ENCODE results near the gene TNRC6C.
A peak's percentile ranks its signal among the peaks of the same experiment; 100 is the strongest.
"Not testable (repeated sequence)": the region's sequence is repeated elsewhere in the genome, so short reads cannot be mapped to it uniquely, and the experiment has no call there.

TNRC6C gene

DNA sequence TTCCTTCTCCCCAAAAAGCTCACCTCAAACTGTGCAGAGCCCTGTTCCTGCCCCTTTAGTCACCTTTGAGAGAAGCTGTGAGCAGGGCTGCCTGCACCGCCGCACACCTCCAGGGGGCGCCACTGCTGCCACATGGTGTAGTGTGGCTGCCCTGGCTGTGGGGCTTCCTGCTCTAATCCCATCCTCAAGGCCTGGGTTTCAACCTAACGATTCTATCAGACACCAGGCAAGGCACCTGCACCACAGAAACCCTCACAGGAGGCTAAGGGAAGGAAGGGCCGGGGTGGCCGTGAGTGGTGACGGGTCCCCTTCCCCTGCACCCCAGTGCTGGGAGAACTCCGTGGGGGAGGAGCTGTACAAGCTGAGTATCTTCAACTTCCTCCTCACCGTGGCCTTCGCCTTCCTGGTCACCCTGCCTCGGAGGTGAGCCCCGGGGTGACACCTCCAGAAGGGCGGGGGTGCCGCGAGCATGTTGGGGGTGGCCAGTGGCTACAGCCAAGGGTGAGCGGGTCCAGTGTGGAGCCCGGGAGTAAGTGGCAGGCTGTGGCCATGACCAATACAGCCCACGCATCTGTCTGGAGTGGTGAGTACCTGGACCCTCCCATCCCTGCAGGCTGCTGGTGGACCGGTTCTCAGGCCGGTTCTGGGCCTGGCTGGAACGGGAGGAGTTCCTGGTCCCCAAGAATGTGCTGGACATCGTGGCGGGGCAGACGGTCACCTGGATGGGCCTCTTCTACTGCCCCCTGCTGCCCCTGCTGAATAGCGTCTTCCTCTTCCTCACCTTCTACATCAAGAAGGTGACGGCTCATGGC is 179.1 kb downstream of the TNRC6C start:
- DNase-seq (ENCODE audit: low read depth) = peak; percentile 22

DNA sequence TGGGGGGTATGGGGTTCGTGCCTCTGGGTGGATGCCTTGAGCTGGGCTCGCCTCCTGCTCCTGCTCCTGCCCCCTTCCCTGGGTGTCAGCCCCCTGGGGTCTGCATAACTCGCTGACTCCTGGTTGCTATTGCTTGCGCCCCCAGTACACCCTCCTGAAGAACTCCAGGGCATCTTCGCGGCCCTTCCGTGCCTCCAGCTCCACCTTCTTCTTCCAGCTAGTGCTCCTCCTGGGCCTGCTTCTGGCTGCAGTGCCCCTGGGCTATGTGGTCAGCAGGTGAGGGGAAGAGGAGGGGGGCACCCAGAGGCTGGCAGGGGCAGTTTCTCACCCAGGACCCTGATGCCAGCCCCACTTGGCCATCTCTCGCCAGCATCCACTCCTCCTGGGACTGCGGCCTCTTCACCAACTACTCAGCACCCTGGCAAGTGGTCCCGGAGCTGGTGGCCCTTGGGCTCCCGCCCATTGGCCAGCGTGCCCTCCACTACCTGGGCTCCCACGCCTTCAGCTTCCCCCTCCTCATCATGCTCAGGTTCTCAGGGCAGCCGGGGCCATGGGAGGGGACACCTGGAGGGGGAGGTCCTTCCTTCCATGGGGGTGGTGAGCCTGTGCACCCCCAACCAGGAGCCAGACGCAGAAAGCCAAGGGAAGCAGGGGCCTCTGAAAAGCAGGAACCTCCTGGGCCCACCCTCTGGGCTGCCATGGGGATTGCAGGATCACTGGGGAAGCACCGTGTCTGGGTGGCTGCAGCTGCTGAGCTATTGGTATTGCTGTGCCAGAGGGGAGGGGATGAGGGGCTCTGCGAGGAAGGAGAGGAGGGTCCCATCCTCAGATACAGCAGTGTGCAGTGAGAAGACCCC is 179.9 kb downstream of the TNRC6C start:
- no peak for DNase-seq (ENCODE audit: low read depth)

GRCh38 chr17:78139861-78140168 is 181.3 kb downstream of the TNRC6C start:
- not testable (repeated sequence) for DNase-seq (ENCODE audit: low read depth)

DNA sequence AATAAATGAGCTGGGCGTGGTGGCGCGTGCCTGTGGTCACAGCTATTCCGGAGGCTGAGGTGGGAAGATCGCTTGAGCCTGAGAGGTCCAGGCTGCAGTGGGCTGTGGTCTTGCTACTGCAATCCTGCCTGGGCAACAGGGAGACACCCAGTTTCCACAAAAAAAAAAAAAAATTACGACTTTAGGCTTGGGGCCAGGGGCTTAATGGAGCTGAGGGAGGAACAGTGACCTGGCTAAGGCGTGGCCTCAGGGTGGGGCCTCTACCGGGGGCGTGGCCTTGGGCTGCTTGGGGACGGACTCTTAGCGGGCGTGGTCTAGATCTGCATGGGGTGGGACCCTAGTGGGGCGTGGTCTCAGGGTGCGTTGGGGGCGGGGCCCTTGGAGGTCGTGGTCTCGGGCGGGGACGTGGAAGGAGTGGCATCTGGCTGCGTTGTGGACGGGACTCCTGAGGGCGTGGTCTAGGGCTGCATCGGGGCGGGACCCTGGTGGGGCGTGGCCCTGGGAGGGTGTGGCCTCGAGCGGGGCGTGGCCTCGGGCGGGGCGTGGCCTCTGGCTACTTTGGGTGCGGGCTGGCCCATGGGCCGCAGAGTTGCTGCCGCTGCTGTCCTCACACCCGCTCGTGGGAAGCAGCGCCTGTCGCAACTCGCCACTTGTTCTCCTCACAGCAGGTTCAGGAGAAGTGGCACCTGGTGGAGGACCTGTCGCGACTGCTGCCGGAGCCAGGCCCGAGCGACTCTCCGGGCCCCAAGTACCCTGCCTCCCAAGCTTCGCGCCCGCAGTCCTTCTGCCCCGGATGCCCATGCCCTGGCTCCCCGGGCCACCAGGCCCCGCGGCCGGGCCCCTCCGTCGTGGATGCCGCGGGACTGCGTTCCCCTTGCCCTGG is 181.9 kb downstream of the TNRC6C start:
- DNase-seq (ENCODE audit: low read depth) = peak; percentile 85

GRCh38 chr17:78141437-78142118 is 183.1 kb downstream of the TNRC6C start:
- no peak for DNase-seq (ENCODE audit: low read depth)

GRCh38 chr17:78142119-78142861 is 183.8 kb downstream of the TNRC6C start:
- no peak for DNase-seq (ENCODE audit: low read depth)

DNA sequence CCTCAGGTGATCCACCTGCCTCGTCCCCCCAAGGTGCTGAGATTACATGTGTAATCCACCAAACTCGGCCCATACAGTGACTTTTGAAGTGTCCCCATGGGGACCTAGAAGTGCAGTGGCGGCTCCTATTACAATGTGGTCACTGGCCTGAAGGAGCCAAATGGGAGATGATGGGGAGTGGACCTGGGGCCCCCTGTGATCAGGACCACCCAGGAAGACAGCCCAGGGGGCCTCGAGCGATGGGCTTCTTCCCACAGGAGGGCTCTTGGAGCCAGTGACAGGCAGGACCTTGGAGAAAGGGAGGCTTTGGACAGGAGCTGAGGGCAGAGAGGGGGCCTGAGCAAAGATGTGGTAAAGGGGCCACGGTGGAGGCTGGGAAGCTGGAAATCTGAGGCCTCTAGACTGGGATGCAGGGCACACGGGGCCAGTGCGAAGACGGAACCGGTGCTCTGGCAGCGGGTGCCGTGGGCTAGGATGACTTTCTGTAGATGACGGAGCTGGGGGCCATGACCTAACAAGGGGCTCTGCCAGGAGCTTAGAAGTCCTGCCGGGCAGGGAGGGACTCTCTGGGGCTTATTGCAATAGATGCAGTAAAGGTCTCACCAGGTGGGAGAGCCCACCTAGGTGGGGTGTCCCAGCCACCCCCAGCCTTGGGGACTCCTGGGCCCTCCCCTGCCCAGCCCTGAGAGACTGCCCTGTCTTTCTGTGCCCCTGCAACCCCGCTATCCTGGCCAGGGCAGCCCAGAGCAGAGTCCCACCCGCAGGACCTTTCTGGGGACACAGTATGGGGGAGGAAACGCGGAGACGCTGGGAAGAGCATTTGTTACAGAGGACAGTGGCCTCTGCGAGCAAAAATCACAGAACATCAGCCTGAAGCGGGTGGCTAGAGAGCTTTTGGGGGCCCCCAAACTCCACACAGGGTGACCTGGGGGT is 185.0 kb downstream of the TNRC6C start:
- no peak for DNase-seq (ENCODE audit: low read depth)

DNA sequence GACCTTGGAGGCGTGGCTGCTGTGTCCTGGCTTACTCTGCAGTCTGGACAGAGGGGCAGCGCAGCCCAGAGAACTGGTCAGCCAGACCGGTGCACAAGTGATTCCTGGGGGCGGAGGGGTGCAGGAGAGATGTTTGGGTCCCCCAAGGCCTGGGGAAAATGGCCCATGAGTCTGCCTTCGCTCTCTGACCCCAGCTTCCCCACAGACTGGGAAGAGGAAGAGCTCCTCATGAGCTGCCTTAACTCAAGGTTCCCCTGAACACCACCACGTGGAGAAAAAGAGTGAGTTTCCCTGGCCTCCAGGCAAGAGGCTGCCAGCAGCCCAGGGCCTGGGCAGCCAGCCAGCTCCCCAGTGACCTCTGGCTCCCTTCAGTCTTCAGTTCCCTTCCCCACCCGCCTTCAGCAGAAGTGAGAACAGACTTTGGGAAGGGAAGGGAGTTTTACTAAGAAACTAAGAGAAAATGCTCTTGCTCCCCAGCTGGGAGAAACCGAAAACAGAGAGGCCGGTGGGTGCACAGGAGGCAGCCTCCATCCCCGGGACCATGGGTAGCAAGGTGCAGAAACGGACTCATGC is 185.7 kb downstream of the TNRC6C start:
- no peak for DNase-seq (ENCODE audit: low read depth)

DNA sequence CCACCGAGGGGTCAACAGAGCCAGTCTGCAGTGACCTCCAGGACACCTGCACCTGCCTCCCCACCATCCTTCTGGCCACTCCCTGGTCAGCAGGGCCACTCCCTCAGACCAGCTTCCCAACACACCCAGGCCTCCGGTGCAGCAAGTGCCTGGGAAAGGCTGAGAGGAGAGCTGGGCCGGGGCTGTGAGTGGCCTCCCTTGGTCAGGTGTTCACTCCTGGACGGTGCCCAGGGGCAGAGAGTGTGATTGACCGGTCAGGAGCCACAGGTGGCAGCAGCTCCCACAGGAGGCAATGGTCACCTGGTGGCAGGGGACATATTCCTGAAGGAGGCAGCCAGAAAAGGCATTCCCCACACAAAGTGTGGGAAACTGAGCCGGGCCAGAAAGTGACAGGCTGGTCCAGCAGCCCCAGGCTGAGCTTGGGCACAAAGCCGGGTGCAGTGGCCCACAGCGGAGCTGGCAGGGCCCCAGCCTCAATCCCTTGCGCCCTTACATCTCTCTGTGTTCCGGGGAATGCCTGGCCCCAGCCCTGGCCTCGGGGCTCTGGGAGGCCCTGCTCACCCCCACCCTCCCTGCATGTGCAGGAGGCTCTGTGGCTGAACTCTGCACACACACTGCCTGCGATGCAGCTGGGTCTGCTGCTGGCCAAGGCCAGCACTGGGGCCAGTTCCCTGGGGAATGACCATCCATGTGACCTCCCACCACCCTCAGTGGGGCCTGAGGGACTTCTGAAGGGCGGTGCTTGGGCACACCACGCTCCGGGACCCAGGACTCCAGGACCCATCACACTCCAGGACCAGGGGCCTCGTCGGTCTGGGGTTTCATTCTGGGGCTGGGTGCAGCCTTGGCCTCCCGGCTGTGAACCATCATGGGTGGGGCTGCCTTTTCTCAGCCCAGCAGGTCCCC is 186.5 kb downstream of the TNRC6C start:
- no peak for DNase-seq (ENCODE audit: low read depth)

DNA sequence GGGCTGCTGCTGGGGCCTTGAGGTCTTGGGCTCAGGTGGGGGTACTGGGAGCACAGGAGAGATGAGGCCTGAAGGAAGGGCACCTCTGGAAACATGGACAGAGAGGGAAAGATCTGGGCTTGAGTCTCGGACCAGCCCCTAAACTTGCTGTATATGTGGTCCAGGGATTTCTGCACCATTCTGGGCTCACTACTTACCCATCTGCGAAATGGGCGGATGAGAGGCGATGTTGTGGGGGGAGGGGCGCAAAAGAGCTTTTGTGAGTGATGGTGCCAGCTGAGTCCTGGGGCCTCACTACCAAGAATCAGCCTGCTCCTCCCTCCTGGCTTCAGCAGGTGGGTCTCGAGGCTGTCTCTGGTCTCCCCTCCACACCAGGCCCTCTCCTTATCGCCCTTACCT is 188.0 kb downstream of the TNRC6C start:
- DNase-seq (ENCODE audit: low read depth) = no peak

DNA sequence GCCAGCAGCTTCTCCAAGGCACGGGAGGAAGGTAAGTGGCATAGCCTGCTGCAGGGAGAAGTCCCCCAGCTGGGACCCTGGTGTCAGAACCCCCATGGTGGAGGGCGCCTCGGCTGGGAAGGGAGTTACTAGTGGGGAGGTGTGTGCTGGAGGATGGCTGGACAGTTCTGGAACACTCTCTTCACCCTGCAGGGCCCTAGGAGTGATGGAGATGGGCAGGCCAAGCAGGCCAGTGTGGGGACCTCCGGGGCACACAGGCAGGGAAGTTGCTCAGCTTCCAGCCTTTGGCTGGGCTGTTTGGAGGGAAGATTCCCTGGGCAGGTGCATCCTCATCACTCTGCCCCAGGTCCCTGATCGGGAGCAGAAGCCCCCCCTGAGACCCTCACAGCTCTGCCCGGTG is 188.4 kb downstream of the TNRC6C start:
- DNase-seq (ENCODE audit: low read depth) = no peak

DNA sequence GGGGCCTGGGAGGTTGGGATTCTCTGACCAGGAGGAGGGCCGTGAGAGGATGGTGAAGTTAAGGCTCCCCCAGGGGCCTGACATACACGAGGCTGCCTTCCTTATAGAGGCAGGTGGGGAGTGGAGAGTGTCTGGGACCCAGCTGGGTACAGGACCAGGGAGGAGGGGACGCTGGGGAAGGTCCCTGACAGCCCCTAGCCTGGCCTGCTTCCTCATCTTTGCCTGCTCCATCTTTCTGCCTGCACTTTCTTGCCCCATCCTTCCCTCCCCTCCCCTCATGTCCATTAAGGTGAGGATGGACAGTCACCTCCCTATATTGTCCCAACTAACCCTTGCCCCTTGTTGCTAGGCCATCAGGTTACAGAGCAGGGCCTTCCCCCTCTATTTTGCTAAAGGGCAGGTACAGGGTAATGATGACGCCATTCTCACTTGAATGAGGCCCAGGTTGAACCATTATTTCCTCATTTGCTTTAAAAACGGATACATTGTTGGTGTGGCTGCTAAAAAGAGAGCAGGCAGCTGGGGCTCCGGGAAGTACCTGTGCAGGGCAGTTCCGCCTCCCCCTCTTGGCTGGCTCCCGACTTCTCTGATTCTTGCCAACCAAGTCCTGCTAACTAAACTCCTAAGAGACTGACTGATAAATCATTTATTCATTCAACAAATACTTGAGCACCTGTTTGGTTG is 189.0 kb downstream of the TNRC6C start:
- DNase-seq (ENCODE audit: low read depth) = no peak

DNA sequence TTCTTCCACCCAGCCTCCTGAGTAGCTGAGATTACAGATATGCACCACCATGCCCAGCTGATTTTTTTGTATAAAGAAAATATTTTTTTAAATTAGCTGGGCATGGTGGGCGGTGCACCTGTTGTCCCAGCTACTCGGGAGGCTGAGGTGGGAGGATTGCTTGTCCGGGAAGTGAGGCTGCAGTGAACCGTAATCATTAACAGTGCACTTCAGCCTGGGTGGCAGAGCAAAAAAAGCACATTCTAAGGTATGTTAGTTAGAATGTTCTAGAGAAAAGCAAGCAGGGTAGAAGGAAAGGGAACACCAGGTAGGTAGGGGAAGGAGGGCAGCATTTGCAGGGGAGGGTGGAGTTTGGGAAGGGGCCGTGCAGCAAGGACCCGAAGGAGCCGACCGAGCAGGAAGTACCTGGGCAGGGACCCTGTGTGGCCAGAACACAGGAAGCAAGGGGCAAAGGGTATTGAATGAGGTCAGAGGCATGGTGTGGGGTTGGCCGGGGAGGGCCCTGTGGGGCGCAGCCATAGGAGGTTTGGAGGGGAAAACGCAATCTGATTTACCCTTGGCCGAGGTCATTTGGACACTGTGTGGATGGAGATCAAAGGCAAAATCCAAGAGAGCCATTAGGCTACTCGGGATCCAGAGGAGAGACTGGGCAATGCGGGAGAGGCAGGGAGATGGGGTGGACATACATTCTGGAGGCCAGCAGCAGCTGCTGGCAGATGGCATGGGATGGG is 189.9 kb downstream of the TNRC6C start:
- no peak for DNase-seq (ENCODE audit: low read depth)

- DNase-seq (ENCODE audit: low read depth) = no peak
Measured at GRCh38 chr17:78151514-78152008, 193.1 kb downstream of the TNRC6C start.

DNA sequence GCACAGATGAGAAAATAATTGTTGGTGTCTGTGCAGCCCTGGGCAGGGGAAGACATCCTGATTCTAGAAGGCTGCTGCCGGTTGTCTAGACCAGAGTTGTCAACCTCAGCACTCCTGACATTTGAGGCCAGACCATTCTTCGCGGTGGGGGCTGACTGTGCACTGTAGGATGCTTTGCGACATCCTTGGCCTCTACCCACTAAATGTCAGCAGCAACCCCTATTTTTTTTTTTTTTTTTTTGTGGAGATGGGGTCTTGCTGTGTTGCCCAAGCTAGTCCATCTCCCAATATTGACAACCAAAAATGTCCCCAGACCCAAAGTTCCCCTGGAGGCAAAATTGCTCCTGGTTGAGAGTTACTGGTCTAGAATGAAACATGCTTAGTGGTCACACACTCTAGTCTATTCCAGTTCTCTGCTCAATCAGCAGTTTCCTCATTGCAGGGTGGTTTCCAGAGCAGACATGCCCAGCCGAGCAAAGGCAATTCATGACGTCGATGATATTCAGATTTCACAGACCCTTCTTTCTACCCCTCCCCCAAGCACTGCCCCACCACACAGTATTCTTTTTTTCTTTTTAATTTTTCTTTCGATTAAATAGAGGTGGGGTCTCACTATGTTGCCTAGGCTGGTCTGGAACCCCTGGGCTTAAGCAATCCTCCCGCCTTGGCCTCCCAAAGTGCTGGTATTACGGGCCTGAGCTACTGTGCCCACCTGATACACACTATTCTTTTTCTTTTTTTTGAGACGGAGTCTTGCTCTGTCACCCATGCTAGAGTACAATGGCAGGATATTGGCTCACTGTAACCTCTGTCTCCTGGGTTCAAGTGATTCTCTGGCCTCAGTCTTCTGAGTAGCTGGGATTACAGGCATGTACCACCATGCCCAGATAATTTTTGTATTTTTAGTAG is 196.7 kb downstream of the TNRC6C start:
- DNase-seq (ENCODE audit: low read depth) = no peak
